Cardiac muscle cell (in vitro differentiated cells and primary cell): ENCODE data around the gene PPP1R15B. TPM values are rescaled to one million over a fixed set of nuclear protein-coding genes. Genes with fewer than 3 reads are reported as not detected.
"Not testable (repeated sequence)": the region's sequence is repeated elsewhere in the genome, so short reads cannot be mapped to it uniquely, and the experiment has no call there.

Source experiments
- DNase-seq, 2 donors: peaks; one replicate each; pipeline versions ENCODE4 v3.0.0 to v3.0.0-alpha.2; 2010 to 2017; ENCODE audit warnings: low read depth in 1 of 2, low spot score in 1 of 2
- H3K27ac ChIP-seq: fragments of 200-600 bp; sonication (generic); 2 replicates; pipeline ENCODE4 v1.5.1; 2016
- H3K27me3 ChIP-seq: fragments of 200-600 bp; sonication (generic); 2 replicates; pipeline ENCODE4 v1.6.0; 2016; ENCODE audit warnings: control low read depth
- H3K36me3 ChIP-seq: fragments of 200-600 bp; sonication (generic); 2 replicates; pipeline ENCODE4 v1.5.1; 2016; ENCODE audit warnings: control low read depth
- H3K4me1 ChIP-seq: fragments of 200-600 bp; sonication (generic); 2 replicates; pipeline ENCODE4 v1.8.1; 2017; ENCODE audit warnings: low read depth, mild to moderate bottlenecking, mixed run types
- H3K4me3 ChIP-seq: fragments of 200-600 bp; sonication (generic); 2 replicates; pipeline ENCODE4 v1.5.1; 2016; ENCODE audit warnings: mild to moderate bottlenecking
- H3K9me3 ChIP-seq: fragments of 200-600 bp; sonication (generic); 2 replicates; pipeline ENCODE4 v1.5.1; 2017; ENCODE audit warnings: low read depth, mild to moderate bottlenecking, control low read depth
- polyA plus RNA-seq: library from polyadenylated mRNA; unstranded; fragments of >200 nt; fragmentation: Nextera tagmentation; extraction: Ambion mirVana; gene quantifications from 2 replicates; pipeline ENCODE4 v1.2.1, GENCODE V29; 2016
- total RNA-seq: library from RNA; depleted of rRNA; stranded (reverse); fragments of >200 nt; gene quantifications from 2 replicates; pipeline ENCODE4 v1.2.3, GENCODE V29; 2016
- TF ChIP-seq, protein P1 (sequence below): IDR thresholded peaks from 2 replicates; pipeline ENCODE4 v1.5.1; 2012; ENCODE audit warnings: low read depth, mild to moderate bottlenecking, low read length

The PPP1R15B gene
- total and polyA plus RNA-seq, 2 experiments from 2014 or later, result 19.8 to 24.9 TPM

DNA sequence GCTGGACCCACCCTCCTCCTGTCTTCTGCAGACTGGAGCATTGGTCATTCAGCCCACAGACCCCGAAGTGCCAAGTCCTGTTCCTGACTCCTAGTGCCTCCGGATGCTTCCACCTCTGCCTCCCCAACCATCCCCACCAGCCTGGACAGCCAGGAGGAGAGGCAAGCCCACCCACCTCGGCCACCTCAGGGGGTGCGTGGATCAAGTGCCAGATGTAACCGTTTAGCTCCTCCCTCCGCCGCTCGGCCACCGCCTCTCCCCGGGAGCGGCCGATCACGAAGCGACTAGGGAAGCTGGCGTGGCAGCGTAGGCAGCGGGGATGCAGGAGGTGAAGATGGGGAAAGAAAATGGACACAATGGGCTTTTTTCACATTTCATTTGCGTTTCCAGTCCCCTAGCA, 18.1 kb upstream of the PPP1R15B start:
- H3K4me3 ChIP-seq, result no peak overlapping the region
- no peak for DNase-seq
- H3K36me3 ChIP-seq, result peaks cover 52% of the 10 kb centered on the region
- TF ChIP-seq, protein P1, sequence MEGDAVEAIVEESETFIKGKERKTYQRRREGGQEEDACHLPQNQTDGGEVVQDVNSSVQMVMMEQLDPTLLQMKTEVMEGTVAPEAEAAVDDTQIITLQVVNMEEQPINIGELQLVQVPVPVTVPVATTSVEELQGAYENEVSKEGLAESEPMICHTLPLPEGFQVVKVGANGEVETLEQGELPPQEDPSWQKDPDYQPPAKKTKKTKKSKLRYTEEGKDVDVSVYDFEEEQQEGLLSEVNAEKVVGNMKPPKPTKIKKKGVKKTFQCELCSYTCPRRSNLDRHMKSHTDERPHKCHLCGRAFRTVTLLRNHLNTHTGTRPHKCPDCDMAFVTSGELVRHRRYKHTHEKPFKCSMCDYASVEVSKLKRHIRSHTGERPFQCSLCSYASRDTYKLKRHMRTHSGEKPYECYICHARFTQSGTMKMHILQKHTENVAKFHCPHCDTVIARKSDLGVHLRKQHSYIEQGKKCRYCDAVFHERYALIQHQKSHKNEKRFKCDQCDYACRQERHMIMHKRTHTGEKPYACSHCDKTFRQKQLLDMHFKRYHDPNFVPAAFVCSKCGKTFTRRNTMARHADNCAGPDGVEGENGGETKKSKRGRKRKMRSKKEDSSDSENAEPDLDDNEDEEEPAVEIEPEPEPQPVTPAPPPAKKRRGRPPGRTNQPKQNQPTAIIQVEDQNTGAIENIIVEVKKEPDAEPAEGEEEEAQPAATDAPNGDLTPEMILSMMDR, result no peak
- no peaks in the 10 kb centered on the region for H3K4me1 ChIP-seq
- H3K27ac ChIP-seq, result no peak overlapping the region
- no peaks in the 10 kb centered on the region for H3K27me3 ChIP-seq
- H3K9me3 ChIP-seq, result no peaks in the 10 kb centered on the region

DNA sequence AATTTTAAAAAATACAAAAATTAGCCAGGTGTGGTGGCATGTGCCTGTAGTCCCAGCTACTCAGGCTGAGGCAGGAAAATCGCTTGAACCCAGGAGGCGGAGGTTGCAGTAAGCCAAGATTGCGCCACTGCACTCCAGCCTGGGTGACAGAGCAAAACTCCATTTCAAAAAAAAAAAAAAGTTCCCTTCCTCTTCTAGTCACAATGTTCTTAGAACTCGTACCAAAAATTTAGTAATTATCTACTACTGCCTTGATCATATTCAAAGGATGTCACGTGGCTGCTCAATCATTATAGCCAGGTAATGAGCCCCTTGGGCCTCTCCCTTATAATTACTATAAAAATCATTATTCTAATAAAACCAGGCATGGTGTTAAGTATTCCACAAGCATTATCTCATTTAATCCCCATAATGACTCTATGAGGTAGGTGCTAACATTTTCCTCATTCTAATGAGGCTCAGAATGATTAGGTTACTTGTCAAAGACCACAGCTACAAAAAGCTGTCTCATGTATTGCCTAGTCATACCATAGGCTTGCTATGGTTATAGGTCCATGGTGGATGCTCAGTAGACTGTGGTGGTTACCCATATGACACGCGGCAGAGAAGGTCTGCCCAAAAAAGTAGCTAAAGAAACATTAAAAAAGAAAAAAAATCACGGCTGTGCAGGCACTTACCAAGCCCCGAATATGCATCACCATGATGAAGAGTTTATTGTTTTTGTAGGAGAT, 15.5 kb upstream of the PPP1R15B start:
- Histone ChIP-seq H3K27ac (no peak overlapping the region), H3K27me3 (no peaks in the 10 kb centered on the region), H3K9me3 (no peaks in the 10 kb centered on the region), H3K36me3 (peaks cover 27% of the 10 kb centered on the region), H3K4me3 (no peak overlapping the region), H3K4me1 (no peaks in the 10 kb centered on the region)
- DNase-seq, result no peak
- TF ChIP-seq, protein P1, result no peak

DNA sequence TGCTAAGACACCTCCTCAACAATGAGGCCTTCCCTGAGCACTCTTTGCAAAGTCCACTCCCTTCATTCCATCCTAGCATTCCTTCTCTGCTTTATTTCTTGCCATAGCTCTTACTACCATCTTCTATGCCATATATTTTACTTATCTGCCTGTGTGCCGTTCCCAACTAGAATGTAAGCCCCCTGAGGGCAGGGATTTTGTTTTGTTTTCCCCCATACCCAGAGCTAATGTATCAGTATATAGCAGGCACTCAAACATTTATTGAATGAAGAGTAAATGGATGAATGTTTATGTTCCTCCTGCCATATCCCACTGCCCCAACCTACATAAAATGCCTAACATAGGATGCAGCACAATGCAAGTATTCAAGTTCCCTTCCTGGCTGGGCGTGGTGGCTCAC, 14.9 kb upstream of the PPP1R15B start:
- Histone ChIP-seq H3K27ac (no peak overlapping the region), H3K4me1 (no peaks in the 10 kb centered on the region), H3K9me3 (no peaks in the 10 kb centered on the region), H3K36me3 (peaks cover 21% of the 10 kb centered on the region), H3K27me3 (no peaks in the 10 kb centered on the region), H3K4me3 (no peak overlapping the region)
- TF ChIP-seq, protein P1, result no peak
- no peak for DNase-seq

DNA sequence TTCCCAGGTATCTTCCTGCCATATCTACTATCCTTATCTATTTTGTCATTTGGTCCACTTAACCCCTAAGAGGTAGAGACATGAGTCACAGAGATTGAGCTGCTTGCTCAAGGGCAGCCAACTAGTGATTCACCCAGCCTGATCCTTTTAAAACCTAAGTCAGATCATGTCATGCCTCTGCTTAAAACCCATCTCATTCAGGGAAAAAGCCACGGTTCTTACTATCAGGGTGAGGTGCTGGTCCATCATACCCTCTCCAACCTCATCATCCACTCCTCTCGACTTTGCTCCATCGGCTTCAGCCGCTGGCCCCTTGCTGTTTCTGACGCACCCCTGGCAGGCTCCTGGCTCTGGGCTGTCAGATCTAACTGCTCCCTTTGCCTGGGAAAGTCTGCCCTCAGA, 14.4 kb upstream of the PPP1R15B start:
- H3K27me3 ChIP-seq, result no peaks in the 10 kb centered on the region
- H3K36me3 ChIP-seq, result peaks cover 18% of the 10 kb centered on the region
- TF ChIP-seq, protein P1, result no peak
- peak in 1 of 2 donors; percentile 55 for DNase-seq
- no peak overlapping the region for H3K4me3 ChIP-seq
- H3K4me1 ChIP-seq, result no peaks in the 10 kb centered on the region
- no peak overlapping the region for H3K27ac ChIP-seq
- H3K9me3 ChIP-seq, result no peaks in the 10 kb centered on the region

DNA sequence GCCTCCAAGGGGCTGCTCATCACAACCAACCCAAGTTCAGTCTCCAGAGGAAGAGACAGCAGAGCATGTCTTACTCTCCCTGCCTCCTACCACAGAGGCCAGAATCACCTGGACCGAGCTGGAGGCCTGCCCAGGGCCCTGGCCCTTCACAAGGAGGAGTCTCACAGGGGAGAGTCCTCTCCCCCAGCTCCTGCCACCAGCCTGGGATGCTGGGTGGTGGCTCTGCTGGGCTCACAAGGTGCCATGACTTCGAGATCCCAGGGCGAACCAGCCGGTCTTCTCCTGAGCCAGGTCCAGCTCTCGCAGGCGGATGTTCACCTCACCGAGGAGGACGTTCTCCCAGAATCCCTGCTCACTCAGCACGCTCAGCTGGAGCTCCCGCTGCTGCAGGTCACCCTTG, 13.0 kb upstream of the PPP1R15B start:
- peaks cover 15% of the 10 kb centered on the region for H3K36me3 ChIP-seq
- H3K9me3 ChIP-seq, result no peaks in the 10 kb centered on the region
- no peak overlapping the region for H3K4me3 ChIP-seq
- TF ChIP-seq, protein P1, result no peak
- H3K27ac ChIP-seq, result no peak overlapping the region
- H3K27me3 ChIP-seq, result no peaks in the 10 kb centered on the region
- H3K4me1 ChIP-seq, result peaks cover 6% of the 10 kb centered on the region
- DNase-seq, result no peak

DNA sequence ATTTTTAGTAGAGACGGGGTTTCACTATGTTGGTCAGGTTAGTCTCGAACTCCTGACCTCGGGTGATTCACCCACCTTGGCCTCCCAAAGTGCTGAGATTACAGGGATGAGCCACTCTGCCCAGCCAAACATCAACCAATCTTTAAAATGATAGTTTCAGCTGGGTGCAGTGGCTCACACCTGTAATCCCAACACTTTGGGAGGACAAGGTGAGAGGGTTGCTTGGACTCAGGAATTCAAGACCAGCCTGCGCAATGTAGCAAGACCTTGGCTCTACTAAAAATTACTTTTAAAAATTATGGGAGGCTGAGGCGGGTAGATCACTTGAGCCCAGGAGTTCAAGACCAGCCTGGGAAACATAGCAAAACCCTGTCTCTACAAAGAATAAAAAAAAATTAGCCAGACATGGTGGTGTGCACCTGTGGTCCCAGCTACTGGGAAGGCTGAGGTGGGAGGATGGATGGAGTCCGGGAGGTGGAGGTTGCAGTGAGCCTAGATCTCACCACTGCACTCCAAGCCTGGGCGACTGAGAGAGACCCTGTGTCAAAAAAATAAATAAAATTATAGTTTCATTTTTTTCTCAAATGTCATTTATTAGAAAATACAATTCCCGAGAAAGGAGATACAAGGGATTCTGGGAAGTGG, 10.6 kb upstream of the PPP1R15B start:
- not testable (repeated sequence) for H3K36me3 ChIP-seq, DNase-seq, H3K4me3 ChIP-seq, H3K9me3 ChIP-seq, H3K27me3 ChIP-seq, H3K27ac ChIP-seq
- H3K4me1 ChIP-seq, result peaks cover 12% of the 10 kb centered on the region
